ENCODE measurements around the gene PSMD10. TPM values are rescaled to one million over a fixed set of nuclear protein-coding genes. Genes with fewer than 3 reads are reported as not detected.

PSMD10 gene
- total RNA-seq, 2 donors from 2014 or later = 36.9 to 59.4 TPM

Other genes with a start within 250 kb of the PSMD10 start
- not detected for gene TEX13B, start 109.2 kb downstream of the PSMD10 start, total RNA-seq
- gene VSIG1, start 46.5 kb downstream of the PSMD10 start, total RNA-seq = 1 to 10 TPM in 1 of 2 donors, under 1 TPM in 1; 0.18 to 4.4 TPM
- 10 to 100 TPM in 1 of 2 donors, 1 to 10 TPM in 1; 6.7 to 24.3 TPM for gene ATG4A, start 236 bp upstream of the PSMD10 start, total RNA-seq

Measured in activated naive CD4-positive, alpha-beta T cell treated with anti-CD3 and anti-CD28 coated beads, Interleukin-2, amount 50 U/mL, for 72 hours (primary cell).